Measurements from ENCODE around the gene FN1.

FN1 gene

GRCh38 chr2:215347878-215348277 is 88.0 kb downstream of the FN1 start:
- Histone ChIP-seq H3K27ac (ENCODE audit: low read depth, low read length) (no peak overlapping the region), H2BK120ac (ENCODE audit: low read depth, low read length) (no peak overlapping the region), H3K9ac (ENCODE audit: low read length) (no peak overlapping the region), H2BK5ac (ENCODE audit: low read length) (no peak overlapping the region), H3K4me1 (ENCODE audit: control insufficient read depth, low read depth, low read length) (no peaks in the 10 kb centered on the region), H3K18ac (ENCODE audit: low read length) (no peak overlapping the region), H3K27me3 (ENCODE audit: insufficient read depth, low read length, poor library complexity) (no peaks in the 10 kb centered on the region), H4K5ac (ENCODE audit: low read length) (no peak overlapping the region), H3K4me3 (ENCODE audit: low read length) (no peak overlapping the region), H2BK15ac (replicated peaks; ENCODE audit: low read depth) (no peak overlapping the region), H3K4me2 (ENCODE audit: low read length) (no peak overlapping the region), H3K56ac (ENCODE audit: low read length) (no peak overlapping the region), H3K4ac (ENCODE audit: low read depth, low read length) (no peak overlapping the region), H3K36me3 (ENCODE audit: control insufficient read depth, insufficient read depth, low read length) (peaks cover 9% of the 10 kb centered on the region), H3K23ac (ENCODE audit: low read length) (no peak overlapping the region), H2AK5ac (ENCODE audit: low read length) (no peak overlapping the region), H3K79me1 (ENCODE audit: low read length) (no peaks in the 10 kb centered on the region), H4K8ac (ENCODE audit: low read depth, low read length) (no peak overlapping the region), H3K79me2 (ENCODE audit: control insufficient read depth, insufficient read depth, low read length) (no peaks in the 10 kb centered on the region)
- DNase-seq, result no peak

GRCh38 chr2:215338883-215339679 is 96.8 kb downstream of the FN1 start:
- no peak overlapping the region for H2BK120ac ChIP-seq (ENCODE audit: low read depth, low read length)
- no CpG with 5 or more reads among the region's 7 CpGs for WGBS (ENCODE audit: extremely low coverage, insufficient coverage, low lambda C conversion rate)
- H3K56ac ChIP-seq (ENCODE audit: low read length), result no peak overlapping the region
- no peak overlapping the region for H2AK5ac ChIP-seq (ENCODE audit: low read length)
- H3K79me1 ChIP-seq (ENCODE audit: low read length), result no peaks in the 10 kb centered on the region
- no peak overlapping the region for H4K8ac ChIP-seq (ENCODE audit: low read depth, low read length)
- H2BK5ac ChIP-seq (ENCODE audit: low read length), result no peak overlapping the region
- H3K4me1 ChIP-seq (ENCODE audit: control insufficient read depth, low read depth, low read length), result no peaks in the 10 kb centered on the region
- no peak overlapping the region for H3K4me3 ChIP-seq (ENCODE audit: low read length)
- no peak overlapping the region for H3K23ac ChIP-seq (ENCODE audit: low read length)
- no peak overlapping the region for H2BK15ac ChIP-seq (replicated peaks; ENCODE audit: low read depth)
- peaks cover 3% of the 10 kb centered on the region for H3K36me3 ChIP-seq (ENCODE audit: control insufficient read depth, insufficient read depth, low read length)
- peaks cover 3% of the 10 kb centered on the region for H3K79me2 ChIP-seq (ENCODE audit: control insufficient read depth, insufficient read depth, low read length)
- no peak overlapping the region for H4K5ac ChIP-seq (ENCODE audit: low read length)
- H3K27me3 ChIP-seq (ENCODE audit: insufficient read depth, low read length, poor library complexity), result no peaks in the 10 kb centered on the region
- no peak overlapping the region for H3K18ac ChIP-seq (ENCODE audit: low read length)
- H3K4me2 ChIP-seq (ENCODE audit: low read length), result no peak overlapping the region
- DNase-seq, result no peak
- H3K9ac ChIP-seq (ENCODE audit: low read length), result no peak overlapping the region
- no peak overlapping the region for H3K27ac ChIP-seq (ENCODE audit: low read depth, low read length)
- H3K4ac ChIP-seq (ENCODE audit: low read depth, low read length), result no peak overlapping the region

- Histone ChIP-seq H3K36me3 (ENCODE audit: control insufficient read depth, insufficient read depth, low read length) (peaks cover 7% of the 10 kb centered on the region), H2BK120ac (ENCODE audit: low read depth, low read length) (no peak overlapping the region), H3K4me1 (ENCODE audit: control insufficient read depth, low read depth, low read length) (peaks cover 2% of the 10 kb centered on the region), H3K4me2 (ENCODE audit: low read length) (no peak overlapping the region), H4K8ac (ENCODE audit: low read depth, low read length) (no peak overlapping the region), H4K5ac (ENCODE audit: low read length) (no peak overlapping the region), H3K56ac (ENCODE audit: low read length) (no peak overlapping the region), H2BK5ac (ENCODE audit: low read length) (no peak overlapping the region), H3K4me3 (ENCODE audit: low read length) (no peak overlapping the region), H3K79me2 (ENCODE audit: control insufficient read depth, insufficient read depth, low read length) (peaks cover 12% of the 10 kb centered on the region), H3K23ac (ENCODE audit: low read length) (no peak overlapping the region), H3K27ac (ENCODE audit: low read depth, low read length) (no peak overlapping the region), H3K79me1 (ENCODE audit: low read length) (peaks cover 4% of the 10 kb centered on the region), H2AK5ac (ENCODE audit: low read length) (no peak overlapping the region), H3K18ac (ENCODE audit: low read length) (no peak overlapping the region), H3K4ac (ENCODE audit: low read depth, low read length) (no peak overlapping the region), H2BK15ac (replicated peaks; ENCODE audit: low read depth) (no peak overlapping the region), H3K27me3 (ENCODE audit: insufficient read depth, low read length, poor library complexity) (no peaks in the 10 kb centered on the region), H3K9ac (ENCODE audit: low read length) (no peak overlapping the region)
- no peak for DNase-seq
- WGBS (ENCODE audit: extremely low coverage, insufficient coverage, low lambda C conversion rate), result no CpG with 5 or more reads among the region's 5 CpGs
These were observed 102.8 kb downstream of the FN1 start for GRCh38 chr2:215332872-215333595.

- Histone ChIP-seq H3K4me3 (ENCODE audit: low read length) (no peak overlapping the region), H3K23ac (ENCODE audit: low read length) (no peak overlapping the region), H4K5ac (ENCODE audit: low read length) (no peak overlapping the region), H3K36me3 (ENCODE audit: control insufficient read depth, insufficient read depth, low read length) (peaks cover 16% of the 10 kb centered on the region), H3K18ac (ENCODE audit: low read length) (no peak overlapping the region), H3K79me1 (ENCODE audit: low read length) (peaks cover 8% of the 10 kb centered on the region), H3K56ac (ENCODE audit: low read length) (peak overlapping the region; percentile 54), H3K4me1 (ENCODE audit: control insufficient read depth, low read depth, low read length) (peaks cover 6% of the 10 kb centered on the region), H4K8ac (ENCODE audit: low read depth, low read length) (no peak overlapping the region), H2BK5ac (ENCODE audit: low read length) (no peak overlapping the region), H3K79me2 (ENCODE audit: control insufficient read depth, insufficient read depth, low read length) (peaks cover 33% of the 10 kb centered on the region), H2BK15ac (replicated peaks; ENCODE audit: low read depth) (no peak overlapping the region), H3K4me2 (ENCODE audit: low read length) (no peak overlapping the region), H3K27ac (ENCODE audit: low read depth, low read length) (peak overlapping the region; percentile 42), H3K9ac (ENCODE audit: low read length) (no peak overlapping the region), H3K27me3 (ENCODE audit: insufficient read depth, low read length, poor library complexity) (no peaks in the 10 kb centered on the region), H2BK120ac (ENCODE audit: low read depth, low read length) (no peak overlapping the region), H3K4ac (ENCODE audit: low read depth, low read length) (no peak overlapping the region), H2AK5ac (ENCODE audit: low read length) (no peak overlapping the region)
- DNase-seq, result peak; percentile 90
- WGBS (ENCODE audit: extremely low coverage, insufficient coverage, low lambda C conversion rate), result no CpG with 5 or more reads among the region's 5 CpGs
These were observed 107.8 kb downstream of the FN1 start for GRCh38 chr2:215328066-215328465.

- no peak overlapping the region for H4K8ac ChIP-seq (ENCODE audit: low read depth, low read length)
- H3K4ac ChIP-seq (ENCODE audit: low read depth, low read length), result no peak overlapping the region
- no peak overlapping the region for H2BK15ac ChIP-seq (replicated peaks; ENCODE audit: low read depth)
- no peak overlapping the region for H3K18ac ChIP-seq (ENCODE audit: low read length)
- H3K4me2 ChIP-seq (ENCODE audit: low read length), result no peak overlapping the region
- H2BK5ac ChIP-seq (ENCODE audit: low read length), result no peak overlapping the region
- no peak overlapping the region for H3K56ac ChIP-seq (ENCODE audit: low read length)
- H3K79me2 ChIP-seq (ENCODE audit: control insufficient read depth, insufficient read depth, low read length), result peaks cover 41% of the 10 kb centered on the region
- no peak overlapping the region for H3K4me3 ChIP-seq (ENCODE audit: low read length)
- peaks cover 13% of the 10 kb centered on the region for H3K36me3 ChIP-seq (ENCODE audit: control insufficient read depth, insufficient read depth, low read length)
- H3K4me1 ChIP-seq (ENCODE audit: control insufficient read depth, low read depth, low read length), result peaks cover 6% of the 10 kb centered on the region
- no peaks in the 10 kb centered on the region for H3K27me3 ChIP-seq (ENCODE audit: insufficient read depth, low read length, poor library complexity)
- no peak overlapping the region for H3K23ac ChIP-seq (ENCODE audit: low read length)
- H2BK120ac ChIP-seq (ENCODE audit: low read depth, low read length), result no peak overlapping the region
- peaks cover 6% of the 10 kb centered on the region for H3K79me1 ChIP-seq (ENCODE audit: low read length)
- H4K5ac ChIP-seq (ENCODE audit: low read length), result no peak overlapping the region
- DNase-seq, result no peak
- no CpG with 5 or more reads among the region's 6 CpGs for WGBS (ENCODE audit: extremely low coverage, insufficient coverage, low lambda C conversion rate)
- H3K27ac ChIP-seq (ENCODE audit: low read depth, low read length), result no peak overlapping the region
- no peak overlapping the region for H2AK5ac ChIP-seq (ENCODE audit: low read length)
- no peak overlapping the region for H3K9ac ChIP-seq (ENCODE audit: low read length)
These were observed 111.1 kb downstream of the FN1 start for GRCh38 chr2:215324811-215325210.
